Epithelial cell of esophagus (primary cell): Measurements from ENCODE around the gene TRMT44.
"Not testable (repeated sequence)": the region's sequence is repeated elsewhere in the genome, so short reads cannot be mapped to it uniquely, and the experiment has no call there.

ENCODE experiments used
- DNase-seq: peaks from one replicate; pipeline ENCODE4 v3.0.0; 2010; ENCODE audit warnings: low read depth
- H3K4me3 ChIP-seq: 2 replicates; pipeline ENCODE4 v1.5.1; 2011; ENCODE audit warnings: mild to moderate bottlenecking, low read length, control low read depth
- TF ChIP-seq, protein P1 (sequence below): IDR thresholded peaks from 2 replicates; pipeline ENCODE4 v1.5.1; 2011; ENCODE audit warnings: low read depth, mild to moderate bottlenecking, low read length, control low read depth, inconsistent platforms; ENCODE audit not compliant: insufficient read depth; ENCODE audit errors: missing control alignments

The TRMT44 gene

DNA sequence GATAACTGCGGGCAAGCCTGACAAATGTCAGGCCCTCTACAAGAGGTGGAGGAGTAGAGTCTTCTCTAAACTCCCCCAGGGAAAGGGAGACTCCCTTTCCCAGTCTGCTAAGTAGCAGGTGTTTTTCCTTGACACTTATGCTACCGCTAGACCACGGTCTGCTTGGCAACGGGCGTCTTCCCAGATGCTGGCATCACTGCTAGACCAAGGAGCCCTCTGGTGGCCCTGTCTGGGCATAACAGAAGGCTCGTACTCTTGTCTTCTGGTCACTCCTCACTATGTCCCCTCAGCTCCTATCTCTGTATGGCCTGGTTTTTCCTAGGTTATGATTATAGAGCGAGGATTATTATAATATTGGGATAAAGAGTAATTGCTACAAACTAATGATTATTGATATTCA is 33.7 kb upstream of the TRMT44 start:
- DNase-seq, result peak; percentile 10
- TF ChIP-seq, protein P1, sequence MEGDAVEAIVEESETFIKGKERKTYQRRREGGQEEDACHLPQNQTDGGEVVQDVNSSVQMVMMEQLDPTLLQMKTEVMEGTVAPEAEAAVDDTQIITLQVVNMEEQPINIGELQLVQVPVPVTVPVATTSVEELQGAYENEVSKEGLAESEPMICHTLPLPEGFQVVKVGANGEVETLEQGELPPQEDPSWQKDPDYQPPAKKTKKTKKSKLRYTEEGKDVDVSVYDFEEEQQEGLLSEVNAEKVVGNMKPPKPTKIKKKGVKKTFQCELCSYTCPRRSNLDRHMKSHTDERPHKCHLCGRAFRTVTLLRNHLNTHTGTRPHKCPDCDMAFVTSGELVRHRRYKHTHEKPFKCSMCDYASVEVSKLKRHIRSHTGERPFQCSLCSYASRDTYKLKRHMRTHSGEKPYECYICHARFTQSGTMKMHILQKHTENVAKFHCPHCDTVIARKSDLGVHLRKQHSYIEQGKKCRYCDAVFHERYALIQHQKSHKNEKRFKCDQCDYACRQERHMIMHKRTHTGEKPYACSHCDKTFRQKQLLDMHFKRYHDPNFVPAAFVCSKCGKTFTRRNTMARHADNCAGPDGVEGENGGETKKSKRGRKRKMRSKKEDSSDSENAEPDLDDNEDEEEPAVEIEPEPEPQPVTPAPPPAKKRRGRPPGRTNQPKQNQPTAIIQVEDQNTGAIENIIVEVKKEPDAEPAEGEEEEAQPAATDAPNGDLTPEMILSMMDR, result peak; percentile 41
- H3K4me3 ChIP-seq, result not testable (repeated sequence)

DNA sequence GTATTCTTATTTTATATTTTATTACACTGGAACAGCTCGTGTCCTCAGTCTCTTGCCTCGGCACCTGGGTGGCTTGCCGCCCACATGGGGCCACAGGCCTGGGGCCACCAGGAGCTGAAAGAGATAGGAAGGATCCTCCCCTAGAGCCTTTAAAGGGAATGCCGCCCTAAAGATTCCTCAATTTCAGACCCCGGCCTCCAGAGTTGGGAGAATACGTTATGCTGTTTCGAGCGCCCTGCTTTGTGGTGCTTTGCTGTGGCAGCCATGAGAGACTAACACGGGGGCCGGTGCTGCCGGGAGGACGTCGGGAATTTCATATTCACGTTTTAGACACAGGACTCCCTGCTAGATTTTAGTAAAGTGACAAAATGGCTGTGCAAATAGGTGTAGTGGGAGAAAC is 33.3 kb upstream of the TRMT44 start:
- TF ChIP-seq, protein P1, result no peak
- no peak for DNase-seq
- no peak overlapping the region for H3K4me3 ChIP-seq

DNA sequence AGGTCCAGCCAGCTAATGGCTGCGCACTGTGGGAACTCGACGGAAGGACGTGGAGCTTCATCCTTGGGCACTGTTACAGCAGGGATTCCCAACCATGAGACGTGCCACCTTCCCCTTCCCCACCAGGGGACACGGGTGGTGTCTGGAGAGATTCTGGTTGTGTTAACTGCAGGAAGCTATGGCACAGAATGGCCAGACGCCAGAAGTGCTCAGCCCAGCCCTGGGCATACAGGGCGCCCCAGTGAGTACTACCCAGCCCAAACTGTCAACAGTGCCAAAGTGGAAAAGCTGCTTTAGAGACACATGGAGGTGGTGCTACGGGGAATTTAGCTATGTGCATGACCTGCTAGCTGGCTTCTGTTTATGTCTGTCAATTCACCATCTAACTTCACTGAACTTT is 32.8 kb upstream of the TRMT44 start:
- no peak for DNase-seq
- H3K4me3 ChIP-seq, result no peak overlapping the region
- TF ChIP-seq, protein P1, result no peak

DNA sequence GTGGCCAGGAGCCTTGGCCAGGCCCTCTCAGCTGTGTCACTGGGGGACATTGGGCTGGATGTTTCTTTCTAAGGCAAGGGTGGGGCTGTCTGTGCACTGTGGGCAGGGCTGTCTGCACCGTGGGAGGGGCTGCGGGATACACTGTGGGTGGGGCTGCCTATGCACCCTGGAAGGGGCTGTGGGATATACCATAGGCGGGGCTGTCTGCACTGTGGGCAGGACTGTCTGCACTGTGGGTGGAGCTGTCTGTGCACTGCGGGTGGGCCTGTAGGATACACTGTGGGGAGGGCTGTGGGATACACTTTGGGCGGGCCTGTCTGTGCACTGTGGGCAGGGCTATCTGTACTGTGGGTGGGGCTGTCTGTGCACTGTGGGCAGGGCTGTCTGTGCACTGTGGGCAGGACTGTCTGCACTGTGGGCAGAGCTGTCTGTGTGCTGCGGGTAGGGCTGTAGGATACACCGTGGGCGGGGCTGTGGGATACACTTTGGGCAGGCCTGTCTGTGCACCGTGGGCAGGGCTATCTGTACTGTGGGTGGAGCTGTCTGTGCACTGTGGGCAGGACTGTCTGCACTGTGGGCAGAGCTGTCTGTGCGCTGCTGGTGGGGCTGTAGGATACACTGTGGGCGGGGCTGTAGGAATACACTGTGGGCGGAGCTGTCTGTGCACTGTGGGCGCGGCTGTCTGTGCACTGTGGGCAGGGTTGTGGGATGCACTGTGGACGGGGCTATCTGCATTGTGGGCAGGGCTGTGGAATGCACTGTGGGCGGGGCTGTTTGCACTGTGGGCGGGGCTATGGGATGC is 31.1 kb upstream of the TRMT44 start:
- DNase-seq, result peak; percentile 10
- TF ChIP-seq, protein P1, result no peak

DNA sequence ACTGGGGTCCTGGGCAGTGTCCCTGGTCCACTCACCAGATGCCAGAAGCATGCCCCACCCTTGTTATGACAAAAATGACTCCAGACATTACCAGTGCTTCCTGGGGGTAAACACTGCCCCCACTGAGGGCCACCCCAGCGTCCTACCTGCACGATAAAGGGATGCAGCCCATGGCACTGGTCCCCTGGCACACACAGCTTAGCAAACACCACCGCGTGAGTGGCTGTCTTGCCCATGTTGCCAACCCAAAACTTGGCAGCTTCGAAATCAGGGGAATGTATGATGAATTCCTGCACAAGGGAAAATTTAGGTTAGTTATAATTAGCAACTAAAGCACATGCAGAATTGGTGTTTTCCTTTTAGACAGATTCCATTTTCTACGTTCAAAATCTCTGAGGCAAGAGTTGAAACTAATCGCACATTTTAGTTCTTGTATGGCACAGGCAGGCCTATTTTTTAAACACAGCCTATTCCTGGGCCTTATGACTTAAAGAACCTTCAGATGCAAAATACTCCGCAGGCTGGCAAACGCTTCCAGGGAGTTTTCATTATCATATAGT is 30.4 kb upstream of the TRMT44 start:
- DNase-seq, result no peak
- H3K4me3 ChIP-seq, result no peak overlapping the region
- TF ChIP-seq, protein P1, result no peak

More for the DNA sequence above, 31.1 kb upstream of the TRMT44 start:
- no peak overlapping the region for H3K4me3 ChIP-seq

DNA sequence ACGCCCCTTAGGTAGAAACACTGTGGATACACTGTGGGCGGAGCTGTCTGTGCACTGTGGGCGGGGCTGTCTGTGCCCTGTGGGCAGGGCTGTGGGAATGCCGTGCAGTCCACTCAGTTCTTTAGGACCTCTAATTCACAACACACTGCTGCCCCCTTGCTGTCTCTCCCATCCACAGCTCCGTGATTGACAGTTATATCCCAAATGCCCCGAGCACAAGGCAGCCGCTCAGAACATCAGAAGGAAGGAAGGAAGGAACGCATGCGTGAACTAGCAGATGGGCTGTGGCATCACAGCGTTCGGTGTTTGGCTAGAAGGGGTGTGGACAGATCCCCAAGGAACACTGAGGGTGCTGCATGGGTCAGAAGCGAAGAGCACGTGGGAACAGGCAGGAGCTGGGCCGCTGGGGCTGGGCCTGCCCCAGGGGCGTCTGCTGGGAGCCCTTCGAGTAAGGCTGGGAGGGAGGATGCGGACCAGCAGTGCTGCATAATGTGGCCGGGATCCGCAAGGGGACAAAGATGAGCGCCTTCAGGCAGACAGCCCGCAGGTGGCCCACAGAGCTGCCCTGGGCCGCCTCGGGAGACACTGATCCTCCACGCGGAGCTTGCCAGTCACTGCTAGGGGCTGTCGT is 29.8 kb upstream of the TRMT44 start:
- TF ChIP-seq, protein P1, result no peak
- H3K4me3 ChIP-seq, result no peak overlapping the region
- peak; percentile 76 for DNase-seq
